Left renal cortex interstitium (tissue), 4 donors: ENCODE results near the gene SMC2. TPM values are rescaled to one million over a fixed set of nuclear protein-coding genes. Genes with fewer than 3 reads are reported as not detected.

Experiments used
- DNase-seq, 4 donors: peaks; one replicate each; pipeline ENCODE4 v3.0.0-alpha.2; 2013; ENCODE audit warnings: low read depth in 4 of 4, low spot score in 2 of 4, missing footprints in 1 of 4
- polyA plus RNA-seq, 4 donors: library from polyadenylated mRNA; unstranded; fragments of 120-200 nt; gene quantifications; one replicate each; pipeline ENCODE4 v1.2.1, GENCODE V29; 2013; ENCODE audit not compliant: insufficient read length in 4 of 4

Gene SMC2
- polyA plus RNA-seq, 4 donors, result 41.8 to 47.5 (median 45.4) TPM

GRCh38 chr9:104099630-104100029 is 5.5 kb downstream of the SMC2 start:
- DNase-seq, result no peak

- DNase-seq, result no peak
Observed at GRCh38 chr9:104104360-104104759, 10.3 kb downstream of the SMC2 start.

- DNase-seq, result no peak
Observed at GRCh38 chr9:104107799-104108198, 13.7 kb downstream of the SMC2 start.

- no peak for DNase-seq
Observed at GRCh38 chr9:104108315-104108714, 14.2 kb downstream of the SMC2 start.

- no peak for DNase-seq
Observed at GRCh38 chr9:104110509-104110908, 16.4 kb downstream of the SMC2 start.

GRCh38 chr9:104118916-104119315 is 24.8 kb downstream of the SMC2 start:
- DNase-seq, result peak in 1 of 4 donors; percentile 37

GRCh38 chr9:104121022-104121421 is 26.9 kb downstream of the SMC2 start:
- DNase-seq, result no peak

- DNase-seq, result no peak
Observed at GRCh38 chr9:104138243-104138868, 44.2 kb downstream of the SMC2 start.

- no peak for DNase-seq
Observed at GRCh38 chr9:104142799-104143549, 48.9 kb downstream of the SMC2 start.

- no peak for DNase-seq
Observed at GRCh38 chr9:104143550-104143910, 49.4 kb downstream of the SMC2 start.

- no peak for DNase-seq
Observed at GRCh38 chr9:104144336-104144735, 50.2 kb downstream of the SMC2 start.

- no peak for DNase-seq
Observed at GRCh38 chr9:104173067-104173466, 79.0 kb downstream of the SMC2 start.

GRCh38 chr9:104177003-104177611 is 83.0 kb downstream of the SMC2 start:
- DNase-seq, result no peak

GRCh38 chr9:104177676-104178075 is 83.6 kb downstream of the SMC2 start:
- no peak for DNase-seq
